DOHH2 (cell line): Measurements from ENCODE around the gene TSHZ1.

Source experiments
- EZH2phosphoT487 ChIP-seq: fragments of 200-600 bp; sonication (generic); IDR thresholded peaks from 2 replicates; pipeline ENCODE4 v1.6.1; 2017; ENCODE audit warnings: borderline replicate concordance, mild to moderate bottlenecking, antibody characterized with exemption, low read length, moderate library complexity, mixed read lengths
- TF ChIP-seq, protein P1 (sequence below): fragments of 200-600 bp; sonication (generic); IDR thresholded peaks from one replicate; pipeline ENCODE4 v1.5.1; 2014; ENCODE audit warnings: antibody characterized with exemption, mild to moderate bottlenecking, low read depth, low read length; ENCODE audit not compliant: poor library complexity, severe bottlenecking

- TF ChIP-seq, protein P1, sequence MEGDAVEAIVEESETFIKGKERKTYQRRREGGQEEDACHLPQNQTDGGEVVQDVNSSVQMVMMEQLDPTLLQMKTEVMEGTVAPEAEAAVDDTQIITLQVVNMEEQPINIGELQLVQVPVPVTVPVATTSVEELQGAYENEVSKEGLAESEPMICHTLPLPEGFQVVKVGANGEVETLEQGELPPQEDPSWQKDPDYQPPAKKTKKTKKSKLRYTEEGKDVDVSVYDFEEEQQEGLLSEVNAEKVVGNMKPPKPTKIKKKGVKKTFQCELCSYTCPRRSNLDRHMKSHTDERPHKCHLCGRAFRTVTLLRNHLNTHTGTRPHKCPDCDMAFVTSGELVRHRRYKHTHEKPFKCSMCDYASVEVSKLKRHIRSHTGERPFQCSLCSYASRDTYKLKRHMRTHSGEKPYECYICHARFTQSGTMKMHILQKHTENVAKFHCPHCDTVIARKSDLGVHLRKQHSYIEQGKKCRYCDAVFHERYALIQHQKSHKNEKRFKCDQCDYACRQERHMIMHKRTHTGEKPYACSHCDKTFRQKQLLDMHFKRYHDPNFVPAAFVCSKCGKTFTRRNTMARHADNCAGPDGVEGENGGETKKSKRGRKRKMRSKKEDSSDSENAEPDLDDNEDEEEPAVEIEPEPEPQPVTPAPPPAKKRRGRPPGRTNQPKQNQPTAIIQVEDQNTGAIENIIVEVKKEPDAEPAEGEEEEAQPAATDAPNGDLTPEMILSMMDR: no peak
- no peak for TF ChIP-seq EZH2phosphoT487
Measured at GRCh38 chr18:75316826-75317225, 106.2 kb downstream of the TSHZ1 start.
